NCI-H1048 (cell line): Measurements from ENCODE around the gene VANGL1.

Source experiments
- DNase-seq: peaks from one replicate; lab custom pipeline; 2025; lab: John Stamatoyannopoulos, UW

Gene VANGL1

DNA sequence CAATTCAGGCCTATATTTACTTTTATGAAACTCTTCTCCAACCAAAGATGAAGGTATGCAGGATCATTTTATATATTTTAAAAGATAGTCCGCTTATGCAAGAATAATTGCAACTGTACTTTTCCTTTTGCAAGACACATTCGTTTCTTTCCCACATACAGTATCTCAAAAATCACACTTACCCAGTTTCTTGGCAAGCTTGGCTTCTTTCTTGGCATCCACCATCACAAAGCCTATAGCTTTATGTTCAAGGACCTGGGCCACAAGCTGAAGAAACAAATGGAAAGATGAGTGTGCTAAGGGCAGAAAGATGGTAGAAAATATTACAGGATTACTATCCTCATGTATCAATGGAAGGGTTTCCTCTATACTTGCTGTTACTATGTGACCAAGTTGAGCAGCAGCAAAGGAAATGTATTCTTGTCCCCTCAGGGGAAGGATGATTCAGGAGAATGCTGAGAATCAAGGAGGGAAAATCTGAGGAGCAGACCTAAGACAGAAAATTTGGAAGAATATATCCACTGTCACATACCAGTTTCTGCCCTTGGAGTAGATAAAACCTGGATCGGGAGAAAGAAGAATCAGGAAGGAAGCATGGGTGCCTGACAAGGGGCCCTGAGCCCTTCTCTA, 103.0 kb downstream of the VANGL1 start:
- DNase-seq, result no peak

GRCh38 chr1:115746021-115746690, 104.4 kb downstream of the VANGL1 start:
- DNase-seq, result no peak
